GM21717 (cell line): ENCODE data around the gene TNFRSF14.
"Not testable (repeated sequence)": the region's sequence is repeated elsewhere in the genome, so short reads cannot be mapped to it uniquely, and the experiment has no call there.

Source experiments
- ATAC-seq: cut with Tn5 transposase; IDR thresholded peaks from one replicate; pipeline ENCODE4 v1.9.1; 2021; ENCODE audit warnings: mild to moderate bottlenecking, moderate library complexity; ENCODE audit not compliant: unreplicated experiment

Gene TNFRSF14

DNA sequence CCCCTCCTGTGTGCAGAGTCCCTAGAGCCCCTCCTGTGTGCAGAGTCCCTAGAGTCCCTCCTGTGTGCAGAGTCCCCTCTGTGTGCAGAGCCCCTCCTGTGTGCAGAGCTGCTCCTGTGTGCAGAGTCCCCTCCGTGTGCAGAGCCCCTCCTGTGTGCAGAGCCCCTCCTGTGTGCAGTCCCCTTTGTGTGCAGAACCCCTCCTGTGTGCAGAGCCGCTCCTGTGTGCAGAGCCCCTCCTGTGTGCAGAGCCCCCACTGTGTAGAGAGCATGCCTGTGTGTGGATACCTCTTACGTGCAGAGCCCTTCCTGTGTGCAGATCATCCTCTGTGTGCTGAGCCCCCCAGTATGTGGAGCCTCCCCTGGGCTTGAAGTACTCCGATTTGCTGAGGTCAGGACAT lies 17.8 kb upstream of the TNFRSF14 start:
- no peak for ATAC-seq

DNA sequence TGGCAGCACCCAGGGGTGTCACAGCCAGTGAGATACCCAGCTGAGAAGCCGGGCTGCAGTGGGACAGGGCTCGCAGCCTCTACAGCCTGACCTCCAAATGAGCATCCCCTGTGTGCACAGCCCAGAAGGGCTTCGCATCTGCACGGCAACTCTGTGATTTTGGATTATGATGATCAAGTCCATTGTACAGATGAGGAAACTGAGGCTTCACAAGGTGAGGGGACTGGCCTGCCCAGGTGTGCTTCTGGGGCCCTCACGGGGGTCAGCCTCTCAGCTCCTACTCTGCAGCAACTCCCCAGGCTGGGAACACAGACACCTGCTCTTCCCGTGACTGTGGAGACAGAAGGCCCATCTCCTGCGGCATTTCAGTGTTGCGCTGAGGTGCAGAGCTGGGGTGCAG lies 17.3 kb upstream of the TNFRSF14 start:
- no peak for ATAC-seq

GRCh38 chr1:2539312-2539907 lies 16.8 kb upstream of the TNFRSF14 start:
- no peak for ATAC-seq

DNA sequence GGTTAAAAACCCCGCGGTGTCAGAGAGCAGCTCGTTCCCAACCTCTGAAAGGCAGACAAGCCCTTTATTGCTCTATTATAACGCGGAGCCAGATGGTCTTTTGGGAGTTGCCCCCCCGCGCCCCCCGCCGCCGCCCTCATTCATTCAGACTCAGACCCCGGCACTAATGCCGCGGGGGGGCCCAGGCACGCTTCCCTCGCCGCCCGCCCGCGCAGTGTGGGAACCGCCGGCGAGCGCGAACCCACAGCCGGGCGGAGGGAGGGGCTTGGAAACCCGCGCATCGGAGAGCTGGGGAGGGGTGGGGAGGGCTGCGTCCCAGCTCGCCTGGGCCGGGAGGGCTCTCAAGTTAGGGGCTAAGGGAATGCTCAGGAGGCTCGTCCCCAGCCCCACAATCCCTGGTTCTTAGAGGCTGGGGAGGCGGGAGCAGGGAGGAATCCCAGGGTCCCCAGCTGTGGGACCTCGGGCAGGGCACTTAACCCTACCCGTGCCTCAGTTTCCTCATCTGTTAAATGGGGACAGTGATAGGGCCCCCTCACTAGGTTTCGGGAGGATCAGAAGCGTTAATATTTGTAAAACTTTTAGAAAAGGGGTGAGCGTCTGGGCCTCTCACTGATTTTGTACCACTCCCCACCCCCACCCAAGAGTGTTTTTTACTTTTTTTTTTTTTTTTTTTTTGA lies 15.2 kb upstream of the TNFRSF14 start:
- no peak for ATAC-seq

GRCh38 chr1:2541619-2542245 lies 14.4 kb upstream of the TNFRSF14 start:
- no peak for ATAC-seq

DNA sequence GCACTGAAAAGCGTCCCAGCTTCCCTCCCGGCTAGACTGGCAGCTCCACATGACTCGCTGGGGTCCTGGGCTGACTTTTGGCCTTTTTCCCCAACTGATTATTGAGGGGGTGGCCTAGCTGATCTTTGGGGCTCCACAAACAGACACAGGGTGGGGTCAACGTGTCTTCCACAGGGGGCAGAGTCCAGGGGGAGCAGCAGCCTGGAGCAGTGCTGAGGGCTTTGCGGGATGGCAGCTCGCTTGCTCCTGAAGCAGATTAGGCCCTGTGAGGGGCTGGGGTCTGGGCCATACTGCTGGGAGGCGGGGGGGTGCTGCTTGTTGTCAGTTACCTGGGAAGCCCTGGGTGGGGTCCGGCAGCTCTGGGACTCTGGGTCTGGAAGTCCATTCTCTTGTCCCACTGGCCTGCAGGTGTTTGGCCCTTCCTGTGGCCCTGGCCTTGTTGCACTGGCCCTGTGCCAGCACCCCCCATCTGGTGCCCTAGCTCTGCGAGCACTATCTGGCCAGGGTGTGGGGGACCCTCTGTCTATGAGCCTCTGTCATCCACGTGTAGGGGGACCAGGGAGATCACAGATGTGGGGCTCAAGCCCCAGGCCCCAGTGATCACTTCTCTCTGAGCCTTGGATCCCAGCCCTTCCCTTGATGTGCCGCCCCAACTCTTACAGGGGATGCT lies 13.8 kb upstream of the TNFRSF14 start:
- ATAC-seq, result no peak

GRCh38 chr1:2543543-2544092 lies 12.6 kb upstream of the TNFRSF14 start:
- ATAC-seq, result no peak

DNA sequence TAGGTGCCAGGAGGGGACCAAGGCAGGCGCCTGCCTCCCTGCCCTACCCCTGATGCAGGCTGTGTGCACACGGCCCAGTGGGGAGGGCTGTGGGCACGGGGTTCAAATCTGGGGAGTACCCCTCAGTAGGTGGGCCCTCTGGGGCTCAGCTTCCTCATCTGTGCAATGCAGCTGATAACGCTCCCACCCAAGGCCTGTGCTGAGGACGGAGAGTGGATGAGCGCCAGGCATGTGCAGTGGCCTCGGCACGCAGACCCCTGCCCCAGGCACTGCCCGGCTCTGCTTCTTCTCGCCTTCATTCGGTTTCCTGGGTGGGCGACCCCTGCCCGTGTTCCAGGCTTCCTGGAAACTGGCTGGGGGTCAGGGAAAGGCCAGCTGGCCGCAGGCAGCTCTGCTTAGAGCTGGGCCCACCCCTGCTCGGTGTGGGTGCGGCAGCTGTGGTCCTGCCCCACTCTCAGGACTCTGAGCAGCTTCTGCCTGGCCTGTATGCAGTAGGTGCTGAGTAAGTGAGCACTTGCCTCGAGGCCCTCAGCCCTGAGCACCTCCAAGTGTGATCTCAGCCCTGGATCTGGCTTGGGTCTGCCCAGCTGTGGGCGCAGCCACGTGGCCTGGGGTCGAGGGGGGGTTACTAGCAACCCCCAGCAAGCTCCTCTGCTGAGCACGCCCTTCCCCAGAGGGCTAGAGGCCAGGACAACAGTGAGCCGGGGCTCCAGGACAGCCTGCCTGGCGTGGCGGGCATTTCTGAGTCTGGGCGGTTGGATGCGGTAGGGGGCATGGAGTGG lies 11.9 kb upstream of the TNFRSF14 start:
- no peak for ATAC-seq

- ATAC-seq, result no peak
Observed at GRCh38 chr1:2544875-2545640, 11.1 kb upstream of the TNFRSF14 start.

GRCh38 chr1:2545754-2546514 lies 10.2 kb upstream of the TNFRSF14 start:
- peak; percentile 28 for ATAC-seq

GRCh38 chr1:2546515-2547209 lies 9.5 kb upstream of the TNFRSF14 start:
- ATAC-seq, result peak; percentile 28

- no peak for ATAC-seq
Observed at GRCh38 chr1:2547210-2548067, 8.7 kb upstream of the TNFRSF14 start.

DNA sequence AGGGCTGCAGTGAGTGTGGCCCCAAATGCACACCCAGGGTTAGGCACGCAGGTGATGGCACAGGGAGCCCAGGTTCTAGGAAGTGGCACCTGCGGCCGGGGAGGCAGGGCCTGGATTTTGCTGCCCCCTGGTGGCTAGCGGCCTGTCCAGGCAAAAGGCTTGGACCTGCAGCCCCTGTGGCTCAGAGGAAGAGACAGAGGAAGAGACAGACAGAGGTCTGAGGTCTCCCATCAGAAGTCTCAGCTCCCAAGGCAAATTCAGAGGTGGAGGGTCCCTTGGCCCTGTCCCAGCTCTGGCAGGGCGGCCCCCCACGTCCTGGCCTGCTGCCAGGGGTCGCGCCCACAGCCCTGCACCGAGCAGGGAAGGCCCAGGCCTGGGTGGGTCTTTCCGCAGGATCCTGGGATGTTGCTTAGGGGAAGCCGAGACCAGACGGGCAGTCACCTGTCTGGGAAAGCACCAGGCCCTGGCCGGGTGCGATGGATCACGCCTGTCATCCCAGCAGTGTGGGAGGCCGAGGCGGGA lies 8.0 kb upstream of the TNFRSF14 start:
- ATAC-seq, result peak; percentile 19

GRCh38 chr1:2549367-2550029 lies 6.7 kb upstream of the TNFRSF14 start:
- not testable (repeated sequence) for ATAC-seq

GRCh38 chr1:2550309-2550861 lies 5.8 kb upstream of the TNFRSF14 start:
- ATAC-seq, result not testable (repeated sequence)

DNA sequence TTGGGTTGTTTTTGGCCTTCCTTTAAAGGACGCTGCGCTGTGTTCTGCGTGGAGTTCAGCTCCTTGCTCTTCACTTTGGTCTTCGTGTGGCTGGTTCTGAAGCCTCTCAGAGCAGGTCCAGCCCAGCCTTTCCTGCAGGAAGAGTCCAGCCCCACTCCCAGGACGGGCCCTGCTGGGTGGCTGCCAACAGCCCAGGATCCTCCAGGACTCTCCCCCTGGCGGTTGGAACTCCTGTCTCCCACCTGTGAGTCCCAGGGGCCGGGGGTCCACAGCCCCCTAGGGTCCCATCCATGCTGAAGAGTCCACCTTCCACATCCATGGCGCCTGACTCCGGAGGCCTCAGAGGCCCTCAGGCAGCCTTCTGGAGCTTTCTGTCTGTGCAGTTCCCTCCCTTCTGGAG lies 4.6 kb upstream of the TNFRSF14 start:
- not testable (repeated sequence) for ATAC-seq

GRCh38 chr1:2552189-2552588 lies 4.0 kb upstream of the TNFRSF14 start:
- ATAC-seq, result no peak
